ENCODE measurements around the gene LBHD2. TPM values are rescaled to one million over a fixed set of nuclear protein-coding genes. Genes with fewer than 3 reads are reported as not detected.
A peak's percentile ranks its signal among the peaks of the same experiment; 100 is the strongest.

LBHD2 gene
- total RNA-seq, 2 donors from 2014 or later, result not detected

DNA sequence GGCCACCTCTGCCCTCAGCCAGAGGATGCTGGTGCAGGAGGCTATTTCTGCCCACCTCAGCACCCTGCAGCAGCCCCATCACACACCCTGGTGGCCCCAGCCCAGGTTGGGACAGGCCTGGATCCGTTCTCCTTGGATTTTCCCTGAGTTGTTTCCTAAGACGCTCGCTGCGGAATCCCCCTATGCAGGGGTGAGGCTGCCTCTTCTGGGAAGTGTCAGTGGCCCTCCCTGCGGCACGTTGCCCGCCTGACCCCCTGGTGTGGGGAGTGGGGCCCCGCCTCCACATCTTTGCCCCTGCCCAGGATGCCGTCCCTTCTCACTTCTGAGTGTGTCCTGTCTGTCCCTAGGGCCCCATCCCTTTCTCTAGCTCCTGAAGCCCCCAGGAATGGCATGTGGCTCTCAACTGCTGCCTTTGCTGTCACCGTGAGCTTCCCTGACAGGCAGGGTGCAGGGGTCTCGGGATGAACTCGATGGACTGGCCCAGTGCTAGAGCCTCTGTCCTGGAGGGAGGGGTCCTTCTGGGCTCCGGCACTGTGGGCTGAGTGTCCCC, 9.9 kb downstream of the LBHD2 start:
- Mint-ChIP-seq H3K27me3 (peaks cover 5% of the 10 kb centered on the region), H3K4me3 (no peak overlapping the region), H3K9me3 (no peaks in the 10 kb centered on the region), H3K36me3 (ENCODE audit: low read depth) (no peaks in the 10 kb centered on the region), H3K4me1 (no peaks in the 10 kb centered on the region), H3K27ac (no peak overlapping the region)
- no peak for ATAC-seq (replicated peaks)

DNA sequence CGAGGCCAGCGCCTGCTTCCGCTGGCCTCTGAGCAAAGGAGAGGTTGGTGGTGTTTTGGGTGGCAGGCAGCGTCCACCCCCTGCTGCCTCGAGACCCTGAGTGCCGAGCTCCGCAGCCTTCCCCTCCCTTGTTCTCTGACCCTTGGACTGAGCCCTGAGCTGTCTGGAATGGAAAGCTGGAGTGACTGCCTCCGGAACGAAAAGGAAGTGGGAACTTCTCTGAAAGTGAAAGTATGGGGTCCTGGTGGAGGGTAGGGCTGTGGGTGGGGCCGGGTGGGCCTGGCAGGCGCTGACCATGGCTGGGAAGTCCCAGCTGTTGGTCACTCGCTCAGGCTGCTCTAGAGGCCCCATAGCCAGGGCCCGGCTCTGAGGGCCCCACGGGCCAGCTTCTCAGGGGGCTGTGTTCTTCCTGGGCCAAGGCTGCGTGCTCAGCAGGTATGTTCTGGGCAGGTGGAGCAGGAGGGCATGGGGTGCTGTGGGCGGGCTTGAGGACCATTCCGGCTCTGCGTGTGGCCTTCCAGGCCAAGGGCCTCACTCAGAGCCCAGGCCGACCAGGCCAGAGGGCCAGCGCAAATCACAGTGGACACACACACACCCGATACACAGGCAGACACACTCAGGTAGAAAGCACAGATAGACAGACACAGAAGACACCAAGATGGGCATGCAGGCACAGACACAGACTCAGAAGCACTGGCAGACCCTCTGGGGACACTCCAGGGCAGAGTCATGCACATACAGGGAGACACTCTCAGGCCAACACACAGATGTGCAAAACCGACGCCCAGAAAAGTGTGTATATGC, 10.6 kb downstream of the LBHD2 start, which contains the start of gene EXOC3L4:
EXOC3L4 (plus strand) TSS at position 320 of the 804 bp plus-strand sequence. CDS start 5,495 bp downstream, outside the sequence.
- Mint-ChIP-seq H3K9me3 (no peaks in the 10 kb centered on the region), H3K4me3 (no peak within 1 kb of the TSS), H3K4me1 (no peaks in the 10 kb centered on the region), H3K36me3 (ENCODE audit: low read depth) (no peaks in the 10 kb centered on the region), H3K27me3 (peaks cover 5% of the 10 kb centered on the region), H3K27ac (no peak within 1 kb of the TSS)
- ATAC-seq (replicated peaks), result no peak

DNA sequence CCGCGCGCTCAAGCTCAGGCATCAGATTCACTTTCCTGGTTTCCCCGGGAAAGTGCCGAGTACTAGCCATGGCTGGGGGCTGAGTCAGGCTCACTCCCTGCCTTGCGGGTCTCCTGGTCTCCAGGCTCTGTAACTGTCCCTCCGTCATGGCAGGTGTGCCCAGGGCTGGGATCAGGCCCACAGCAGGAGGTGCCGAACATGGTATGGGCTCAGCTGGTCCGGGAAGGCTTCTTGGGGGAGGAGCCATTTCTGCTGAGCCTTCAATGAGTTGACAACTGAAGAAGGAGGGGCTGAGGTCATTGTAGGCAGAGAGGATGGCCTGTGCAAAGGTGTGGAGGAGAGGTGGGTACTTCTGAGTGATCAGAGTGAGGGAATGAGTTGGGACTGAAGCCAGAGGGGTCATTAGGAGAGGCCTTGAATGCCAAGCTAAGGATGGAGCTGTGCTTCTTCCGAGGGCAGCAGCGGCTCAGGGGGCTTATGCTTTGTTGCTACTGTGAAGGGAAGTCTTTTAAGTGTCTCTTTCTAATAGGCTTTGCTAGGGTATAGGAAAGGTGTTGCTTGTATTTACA, 11.3 kb downstream of the LBHD2 start:
- no peak for ATAC-seq (replicated peaks)
- H3K27ac Mint-ChIP-seq, result no peak overlapping the region
- H3K4me3 Mint-ChIP-seq, result no peak overlapping the region
- H3K27me3 Mint-ChIP-seq, result peaks cover 5% of the 10 kb centered on the region
- no peaks in the 10 kb centered on the region for H3K9me3 Mint-ChIP-seq
- H3K36me3 Mint-ChIP-seq (ENCODE audit: low read depth), result no peaks in the 10 kb centered on the region
- no peaks in the 10 kb centered on the region for H3K4me1 Mint-ChIP-seq

DNA sequence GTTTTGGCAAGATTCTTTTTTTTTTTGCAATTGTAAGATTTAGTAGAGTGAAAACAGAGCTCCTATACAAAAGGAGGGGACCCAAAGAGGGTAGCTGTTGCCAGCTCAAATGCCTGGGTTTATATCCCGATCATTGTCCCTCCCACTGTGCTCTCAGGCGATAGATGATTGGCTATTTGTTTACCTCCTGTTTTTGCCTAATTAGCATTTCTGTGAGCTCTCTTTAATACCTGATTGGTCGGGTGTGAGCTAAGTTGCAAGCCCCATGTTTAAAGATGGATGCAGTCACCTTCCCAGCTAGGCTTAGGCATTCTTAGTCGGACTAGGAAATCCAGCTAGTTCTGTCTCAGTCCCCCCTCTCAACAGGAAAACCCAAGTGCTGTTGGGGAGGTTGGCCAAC, 12.4 kb downstream of the LBHD2 start:
- no peak for ATAC-seq (replicated peaks)
- no peaks in the 10 kb centered on the region for H3K9me3 Mint-ChIP-seq
- peak overlapping the region; percentile 48 for H3K27ac Mint-ChIP-seq
- peaks cover 9% of the 10 kb centered on the region for H3K27me3 Mint-ChIP-seq
- H3K4me3 Mint-ChIP-seq, result no peak overlapping the region
- no peaks in the 10 kb centered on the region for H3K4me1 Mint-ChIP-seq
- no peaks in the 10 kb centered on the region for H3K36me3 Mint-ChIP-seq (ENCODE audit: low read depth)

- H3K27me3 Mint-ChIP-seq, result peaks cover 12% of the 10 kb centered on the region
- H3K9me3 Mint-ChIP-seq, result no peaks in the 10 kb centered on the region
- H3K4me1 Mint-ChIP-seq, result no peaks in the 10 kb centered on the region
- H3K36me3 Mint-ChIP-seq (ENCODE audit: low read depth), result no peaks in the 10 kb centered on the region
- H3K27ac Mint-ChIP-seq, result no peak overlapping the region
- no peak for ATAC-seq (replicated peaks)
- no peak overlapping the region for H3K4me3 Mint-ChIP-seq
These were observed 13.4 kb downstream of the LBHD2 start for GRCh38 chr14:103097244-103097993.

- H3K4me3 Mint-ChIP-seq, result no peak overlapping the region
- no peaks in the 10 kb centered on the region for H3K4me1 Mint-ChIP-seq
These were observed 14.3 kb downstream of the LBHD2 start for GRCh38 chr14:103097994-103098957.

DNA sequence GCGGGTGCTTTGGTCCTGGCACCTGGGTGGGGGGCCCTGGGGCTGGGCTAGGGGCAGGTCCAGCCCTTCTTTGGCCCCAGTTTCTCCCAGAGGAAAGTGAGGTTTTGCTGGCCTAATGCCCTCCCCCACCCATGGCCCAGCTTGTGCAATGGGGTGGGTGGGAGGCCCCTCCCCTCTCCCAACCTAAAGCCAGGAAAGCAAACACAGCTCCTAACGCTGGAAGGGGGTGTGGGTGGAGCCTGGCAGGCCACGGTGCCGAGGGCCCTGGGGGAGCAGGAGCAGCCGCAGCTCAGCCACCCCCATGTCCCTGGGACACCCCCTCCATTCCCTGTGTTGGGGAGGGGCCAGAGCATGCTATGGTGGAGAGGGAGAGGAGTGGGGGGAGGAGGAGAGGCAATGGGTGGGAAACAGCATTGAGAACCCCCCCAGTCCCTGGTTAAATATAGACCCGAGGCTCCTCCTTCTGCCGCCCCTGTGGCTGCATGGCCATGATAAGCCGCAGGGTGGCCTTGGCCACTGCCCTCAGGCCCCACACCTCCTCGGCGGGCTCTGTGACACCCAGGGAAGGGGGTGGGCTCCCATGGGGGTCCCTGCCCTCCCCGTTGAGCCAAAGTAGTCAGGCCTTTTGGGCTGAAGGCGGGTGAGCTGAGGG, 15.2 kb downstream of the LBHD2 start:
- H3K4me3 Mint-ChIP-seq, result no peak overlapping the region
- H3K9me3 Mint-ChIP-seq, result no peaks in the 10 kb centered on the region
- H3K27me3 Mint-ChIP-seq, result peaks cover 15% of the 10 kb centered on the region
- ATAC-seq (replicated peaks), result no peak
- H3K27ac Mint-ChIP-seq, result no peak overlapping the region
- no peaks in the 10 kb centered on the region for H3K4me1 Mint-ChIP-seq
- no peaks in the 10 kb centered on the region for H3K36me3 Mint-ChIP-seq (ENCODE audit: low read depth)

More at GRCh38 chr14:103097994-103098957, 14.3 kb downstream of the LBHD2 start:
- H3K36me3 Mint-ChIP-seq (ENCODE audit: low read depth), result no peaks in the 10 kb centered on the region
- H3K27me3 Mint-ChIP-seq, result peaks cover 12% of the 10 kb centered on the region
- no peak overlapping the region for H3K27ac Mint-ChIP-seq
- no peaks in the 10 kb centered on the region for H3K9me3 Mint-ChIP-seq
- ATAC-seq (replicated peaks), result no peak

GRCh38 chr14:103099733-103100280, 15.8 kb downstream of the LBHD2 start:
- Mint-ChIP-seq H3K4me3 (no peak overlapping the region), H3K36me3 (ENCODE audit: low read depth) (no peaks in the 10 kb centered on the region), H3K4me1 (peaks cover under 1% of the 10 kb centered on the region), H3K9me3 (no peaks in the 10 kb centered on the region), H3K27ac (no peak overlapping the region), H3K27me3 (peaks cover 16% of the 10 kb centered on the region)
- ATAC-seq (replicated peaks), result no peak

DNA sequence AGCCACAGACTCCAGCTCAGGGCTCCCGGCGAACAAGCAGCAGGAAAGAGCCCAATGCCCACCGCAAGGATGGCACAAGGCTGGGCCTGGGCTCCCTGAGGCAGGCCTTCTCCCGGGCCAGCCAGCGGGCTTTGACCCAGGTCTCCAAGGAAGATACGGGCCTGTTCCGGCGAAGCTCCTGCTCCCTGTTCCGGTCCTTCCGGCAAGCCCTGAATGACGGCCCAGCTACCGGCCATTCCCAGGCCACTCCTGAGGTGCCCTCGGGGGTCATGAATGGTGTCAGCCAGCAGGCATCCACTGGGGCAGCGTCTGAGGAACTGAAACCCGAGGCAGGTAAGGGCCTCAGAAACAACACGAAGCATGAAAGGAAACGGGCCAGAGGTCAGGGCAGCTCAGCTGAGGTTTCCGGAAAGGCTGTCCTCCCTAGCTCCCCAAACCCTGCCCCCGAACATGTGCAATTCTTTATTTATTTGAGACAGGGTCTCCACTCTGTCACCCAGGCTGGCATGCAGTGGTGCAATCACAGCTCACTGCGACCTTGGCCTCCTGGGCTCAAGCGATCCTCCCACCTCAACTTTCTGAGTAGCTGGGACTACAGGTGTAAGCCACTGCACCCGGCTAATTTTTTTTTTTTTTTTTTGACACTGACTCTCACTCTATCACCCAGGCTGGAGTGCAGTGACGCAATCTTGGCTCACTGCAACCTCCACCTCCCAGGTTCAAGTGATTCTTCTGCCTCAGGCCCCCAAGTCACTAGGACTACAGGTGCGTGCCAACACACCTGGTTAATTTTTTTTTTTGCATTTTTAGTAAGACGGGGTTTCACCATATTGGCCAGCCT, 16.5 kb downstream of the LBHD2 start:
- peaks cover 22% of the 10 kb centered on the region for H3K27me3 Mint-ChIP-seq
- H3K9me3 Mint-ChIP-seq, result no peaks in the 10 kb centered on the region
- H3K4me3 Mint-ChIP-seq, result no peak overlapping the region
- H3K27ac Mint-ChIP-seq, result no peak overlapping the region
- no peaks in the 10 kb centered on the region for H3K36me3 Mint-ChIP-seq (ENCODE audit: low read depth)
- peaks cover 6% of the 10 kb centered on the region for H3K4me1 Mint-ChIP-seq
- ATAC-seq (replicated peaks), result no peak

DNA sequence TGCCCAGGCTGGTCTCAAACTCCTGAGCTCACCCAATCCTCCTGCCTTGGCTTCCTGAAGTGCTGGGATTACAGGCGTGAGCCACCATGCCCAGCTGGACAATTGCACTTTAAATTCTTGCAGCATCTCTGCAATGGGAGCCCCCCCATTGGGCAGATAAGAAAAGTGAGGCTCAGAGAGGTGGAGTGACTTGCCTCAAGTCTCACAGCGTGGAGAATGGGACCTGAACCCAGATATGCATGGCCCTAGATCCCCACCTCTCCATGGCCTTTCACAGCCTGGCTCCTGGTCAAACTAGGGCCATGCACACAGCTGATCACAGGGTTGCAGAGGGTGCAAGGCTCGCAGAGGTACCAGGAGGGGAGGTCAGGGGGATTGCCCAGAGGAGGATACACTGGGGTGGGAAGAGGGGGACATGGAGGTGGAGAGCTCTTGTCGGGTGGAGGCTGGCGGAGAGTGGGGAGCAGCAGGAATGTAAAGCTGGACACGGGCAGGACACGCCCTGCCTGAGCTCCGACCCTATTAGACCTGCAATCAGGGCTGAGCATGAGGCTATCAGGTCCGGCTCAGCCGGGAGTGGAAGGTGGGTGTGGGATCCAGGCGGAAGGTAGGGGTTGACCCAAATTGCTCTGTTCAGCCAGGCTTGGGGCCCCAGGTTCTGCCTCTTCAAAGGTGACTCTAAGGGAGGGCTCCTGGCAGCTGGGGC, 17.4 kb downstream of the LBHD2 start:
- Mint-ChIP-seq H3K27me3 (peaks cover 26% of the 10 kb centered on the region), H3K27ac (no peak overlapping the region), H3K4me3 (no peak overlapping the region), H3K4me1 (peaks cover 6% of the 10 kb centered on the region), H3K36me3 (ENCODE audit: low read depth) (no peaks in the 10 kb centered on the region), H3K9me3 (no peaks in the 10 kb centered on the region)
- ATAC-seq (replicated peaks), result no peak

GRCh38 chr14:103101963-103102688, 18.1 kb downstream of the LBHD2 start:
- H3K4me3 Mint-ChIP-seq, result no peak overlapping the region
- H3K36me3 Mint-ChIP-seq (ENCODE audit: low read depth), result no peaks in the 10 kb centered on the region
- H3K9me3 Mint-ChIP-seq, result no peaks in the 10 kb centered on the region
- ATAC-seq (replicated peaks), result no peak
- peaks cover 22% of the 10 kb centered on the region for H3K27me3 Mint-ChIP-seq
- H3K4me1 Mint-ChIP-seq, result peaks cover 6% of the 10 kb centered on the region
- no peak overlapping the region for H3K27ac Mint-ChIP-seq
